Measurements from ENCODE around the gene MYO7A.

Gene MYO7A

GRCh38 chr11:77178150-77178549 is 50.1 kb downstream of the MYO7A start:
- in situ Hi-C loops (cut with MboI; ENCODE audit: low sequenced_read_pairs, unreplicated experiment) = loop anchor here (25.0 kb wide), 1 partner anchor 384 kb away; no protein-coding TSS in a partner anchor
- DNase-seq (ENCODE audit: low spot score) = no peak
- no peak for TF ChIP-seq CTCF (IDR thresholded peaks at IDR 0.05; ENCODE audit: borderline replicate concordance, control extremely low read depth, extremely low read depth, insufficient read depth, missing control alignments)

- no peak for DNase-seq (ENCODE audit: low spot score)
- in situ Hi-C loops (cut with MboI; ENCODE audit: low sequenced_read_pairs, unreplicated experiment) = loop anchor here (25.0 kb wide), 1 partner anchor 383 kb away; no protein-coding TSS in a partner anchor
- no peak for TF ChIP-seq CTCF (IDR thresholded peaks at IDR 0.05; ENCODE audit: borderline replicate concordance, control extremely low read depth, extremely low read depth, insufficient read depth, missing control alignments)
These were observed 51.0 kb downstream of the MYO7A start for GRCh38 chr11:77179048-77179447.

GRCh38 chr11:77179681-77180080 is 51.6 kb downstream of the MYO7A start:
- DNase-seq (ENCODE audit: low spot score) = no peak
- in situ Hi-C loops (cut with MboI; ENCODE audit: low sequenced_read_pairs, unreplicated experiment) = loop anchor here (25.0 kb wide), 1 partner anchor 383 kb away; no protein-coding TSS in a partner anchor
- no peak for TF ChIP-seq CTCF (IDR thresholded peaks at IDR 0.05; ENCODE audit: borderline replicate concordance, control extremely low read depth, extremely low read depth, insufficient read depth, missing control alignments)

GRCh38 chr11:77180346-77180745 is 52.3 kb downstream of the MYO7A start:
- no peak for DNase-seq (ENCODE audit: low spot score)
- in situ Hi-C loops (cut with MboI; ENCODE audit: low sequenced_read_pairs, unreplicated experiment) = loop anchor here (25.0 kb wide), 1 partner anchor 382 kb away; no protein-coding TSS in a partner anchor
- no peak for TF ChIP-seq CTCF (IDR thresholded peaks at IDR 0.05; ENCODE audit: borderline replicate concordance, control extremely low read depth, extremely low read depth, insufficient read depth, missing control alignments)

- no peak for DNase-seq (ENCODE audit: low spot score)
- no peak for TF ChIP-seq CTCF (IDR thresholded peaks at IDR 0.05; ENCODE audit: borderline replicate concordance, control extremely low read depth, extremely low read depth, insufficient read depth, missing control alignments)
- in situ Hi-C loops (cut with MboI; ENCODE audit: low sequenced_read_pairs, unreplicated experiment) = loop anchor here (25.0 kb wide), 1 partner anchor 381 kb away; no protein-coding TSS in a partner anchor
These were observed 53.2 kb downstream of the MYO7A start for GRCh38 chr11:77181226-77181625.

- TF ChIP-seq CTCF (IDR thresholded peaks at IDR 0.05; ENCODE audit: borderline replicate concordance, control extremely low read depth, extremely low read depth, insufficient read depth, missing control alignments) = no peak
- no peak for DNase-seq (ENCODE audit: low spot score)
- in situ Hi-C loops (cut with MboI; ENCODE audit: low sequenced_read_pairs, unreplicated experiment) = loop anchor here (25.0 kb wide), 1 partner anchor 380 kb away; no protein-coding TSS in a partner anchor
These were observed 53.9 kb downstream of the MYO7A start for GRCh38 chr11:77181799-77182541.
